Measurements from ENCODE around the gene PIK3CD. TPM values are rescaled to one million over a fixed set of nuclear protein-coding genes. Genes with fewer than 3 reads are reported as not detected.

Gene PIK3CD
- total and polyA plus RNA-seq, 10 of the 15 experiments (the other 5 are each of a cell fraction or from before 2014, with no cell fraction given), result 7.0 to 101 (median 51.1) TPM

GRCh38 chr1:9611716-9612115 lies 39.8 kb upstream of the PIK3CD start:
- no peaks in the 10 kb centered on the region for H3K4me1 ChIP-seq (ENCODE audit: control insufficient read depth, insufficient read depth, low read length)
- H3K79me2 ChIP-seq (ENCODE audit: control insufficient read depth, insufficient read depth, low read length), result no peaks in the 10 kb centered on the region
- no peak overlapping the region for H2AFZ ChIP-seq (ENCODE audit: control insufficient read depth, low read depth, low read length)
- SMC1A ChIA-PET (ENCODE audit: uncharacterized antibody, unreplicated experiment), result no interaction called here
- intact Hi-C loops (cut with micrococcal nuclease; ENCODE audit: unreplicated experiment), result no loop called here
- H3K9me3 ChIP-seq (replicated peaks; ENCODE audit: control insufficient read depth, insufficient read depth, low read length), result no peaks in the 10 kb centered on the region
- no peak for FAIRE-seq
- BruUV-seq (replicated peaks), result no TSS peak
- peaks cover 3 to 13% of the 10 kb centered on the region in 2 experiments; a peak in 3 of 4 replicates for H3K36me3 ChIP-seq (ENCODE audit: control insufficient read depth in 2 of 2, insufficient read depth in 2 of 2, low read length in 1 of 2)
- no peak for TF ChIP-seq RAD21 (IDR thresholded peaks at IDR 0.05; ENCODE audit: insufficient read depth, low read depth, low read length)
- TF ChIP-seq ZNF274 (IDR thresholded peaks at IDR 0.05; ENCODE audit: insufficient read depth, insufficient read length), result no peak
- no peak for TF ChIP-seq SPI1 (IDR thresholded peaks at IDR 0.05; ENCODE audit: borderline replicate concordance, insufficient read depth, low read depth, low read length)
- no peak for TF ChIP-seq CREB1 (IDR thresholded peaks at IDR 0.05; ENCODE audit: low read depth)
- TF ChIP-seq CBX5 (IDR thresholded peaks at IDR 0.05; ENCODE audit: low read depth), result no peak
- no peak for TF ChIP-seq PML (IDR thresholded peaks at IDR 0.05; ENCODE audit: low read length)
- no peak for TF ChIP-seq JUND (IDR thresholded peaks at IDR 0.05; ENCODE audit: low read depth, low read length)
- TF ChIP-seq BACH1 (IDR thresholded peaks at IDR 0.05; ENCODE audit: borderline replicate concordance), result no peak
- no peak for TF ChIP-seq ZBTB4 (CRISPR knock-in tag; IDR thresholded peaks at IDR 0.05)
- no peak for TF ChIP-seq CREM (IDR thresholded peaks at IDR 0.05; ENCODE audit: low read depth)
- no peak for TF ChIP-seq SKIL (IDR thresholded peaks at IDR 0.05; ENCODE audit: low read depth, poor library complexity, severe bottlenecking)
- no peak for TF ChIP-seq NR2F1 (conservative IDR thresholded peaks at IDR 0.05)
- TF ChIP-seq CTCF (IDR thresholded peaks at IDR 0.05 in 2 of 3, conservative IDR thresholded peaks at IDR 0.05 in 1 of 3; ENCODE audit: control insufficient read depth in 2 of 3, extremely low read depth in 1 of 3, insufficient read depth in 1 of 3, low read depth in 3 of 3, low read length in 3 of 3), result no peak
- no peak for TF ChIP-seq BCL11A (IDR thresholded peaks at IDR 0.05; ENCODE audit: low read depth, low read length)
- in situ Hi-C loops (cut with MboI), result no loop called here
- no peak overlapping the region for H3K9ac ChIP-seq (ENCODE audit: control insufficient read depth, insufficient read depth, low read length)
- no peak overlapping the region for H3K4me3 ChIP-seq
- H4K20me1 ChIP-seq (ENCODE audit: control insufficient read depth, insufficient read depth), result no peaks in the 10 kb centered on the region
- H3K27me3 ChIP-seq (replicated peaks in 1 of 2; ENCODE audit: control insufficient read depth in 2 of 2, insufficient read depth in 2 of 2, low read length in 1 of 2), result no peaks in the 10 kb centered on the region
- H3K4me2 ChIP-seq (ENCODE audit: control insufficient read depth, insufficient read depth), result no peak overlapping the region
- H3K27ac ChIP-seq (ENCODE audit: control insufficient read depth, insufficient read depth), result no peak overlapping the region
- CTCF ChIA-PET, result interaction anchor here (1.4 kb wide), 1 partner anchor 257 kb away, joined by 3 read pairs; no protein-coding TSS in a partner anchor
- DNase-seq (ENCODE audit: low read depth, low spot score), result no peak
- RAD21 ChIA-PET (ENCODE audit: unreplicated experiment), result no interaction called here
- POLR2A ChIA-PET, result interaction anchor here (0.6 kb wide), 1 partner anchor 45 kb away, joined by 9 read pairs; no protein-coding TSS in a partner anchor
- 93% methylated on average over 13 of the region's 13 CpGs for WGBS (ENCODE audit: insufficient coverage, insufficient replicate concordance, low lambda C conversion rate, missing lambda C conversion rate)
- no peak for ATAC-seq
